GM19239 (cell line): Measurements from ENCODE around the gene ADISSP.
A peak's percentile ranks its signal among the peaks of the same experiment; 100 is the strongest.
"Not testable (repeated sequence)": the region's sequence is repeated elsewhere in the genome, so short reads cannot be mapped to it uniquely, and the experiment has no call there.

Experiments used
- DNase-seq: peaks from one replicate; pipeline ENCODE4 v3.0.0; 2011; ENCODE audit warnings: low spot score; ENCODE audit not compliant: insufficient read length
- FAIRE-seq: peaks from 2 replicates; lab custom pipeline; 2011; peaks lifted over from hg19 to GRCh38; lab: Jason Lieb, UNC

ADISSP gene

GRCh38 chr20:3798373-3798768 lies 30.8 kb upstream of the ADISSP start:
- no peak for DNase-seq
- FAIRE-seq, result no peak

- FAIRE-seq, result peak; percentile 86
- no peak for DNase-seq
Measured at GRCh38 chr20:3797592-3798372, 30.2 kb upstream of the ADISSP start.

- DNase-seq, result no peak
- no peak for FAIRE-seq
Measured at GRCh38 chr20:3797226-3797545, 29.6 kb upstream of the ADISSP start.

- DNase-seq (no peak), FAIRE-seq (no peak)
Measured at GRCh38 chr20:3796477-3797225, 29.1 kb upstream of the ADISSP start.

- peak; percentile 94 for FAIRE-seq
Measured at GRCh38 chr20:3795511-3796468, 28.2 kb upstream of the ADISSP start, which contains the start of gene CDC25B. Gene CDC25B (plus strand): TSS chr20:3796310. CDS start chr20:3796532, 222 bp downstream.

GRCh38 chr20:3794701-3795420 lies 27.3 kb upstream of the ADISSP start:
- FAIRE-seq (no peak), DNase-seq (no peak)

More at GRCh38 chr20:3795511-3796468, 28.2 kb upstream of the ADISSP start, which contains the start of gene CDC25B:
- DNase-seq, result peak; percentile 80

GRCh38 chr20:3794168-3794567 lies 26.6 kb upstream of the ADISSP start:
- DNase-seq, FAIRE-seq: not testable (repeated sequence)

- not testable (repeated sequence) for FAIRE-seq, DNase-seq
Measured at GRCh38 chr20:3789201-3789600, 21.6 kb upstream of the ADISSP start.

GRCh38 chr20:3788685-3789155 lies 21.2 kb upstream of the ADISSP start:
- DNase-seq (no peak), FAIRE-seq (no peak)

- FAIRE-seq (peak; percentile 14), DNase-seq (no peak)
Measured at GRCh38 chr20:3787324-3788014, 19.9 kb upstream of the ADISSP start.

GRCh38 chr20:3786665-3787323 lies 19.2 kb upstream of the ADISSP start, which contains the start of gene CENPB:
Gene CENPB (minus strand): TSS chr20:3786740. CDS start chr20:3786483, 257 bp downstream.
- peak; percentile 70 for FAIRE-seq
- peak; percentile 99 for DNase-seq

- peak; percentile 80 for FAIRE-seq
- peak; percentile 78 for DNase-seq
Measured at GRCh38 chr20:3786126-3786484, 18.6 kb upstream of the ADISSP start.

- no peak for FAIRE-seq
- no peak for DNase-seq
Measured at GRCh38 chr20:3785240-3786125, 17.9 kb upstream of the ADISSP start.

GRCh38 chr20:3784863-3785239 lies 17.3 kb upstream of the ADISSP start:
- FAIRE-seq (no peak), DNase-seq (no peak)

- no peak for DNase-seq
- no peak for FAIRE-seq
Measured at GRCh38 chr20:3784216-3784853, 16.8 kb upstream of the ADISSP start.

GRCh38 chr20:3783511-3784195 lies 16.1 kb upstream of the ADISSP start:
- DNase-seq (no peak), FAIRE-seq (no peak)
